Stomach (tissue), 4 donors: ENCODE data around the gene SPRR2B.

Source experiments
- POLR2A ChIP-seq, 4 donors: fragments of 450-650 bp; IDR thresholded peaks; one replicate each; pipeline ENCODE4 v1.6.1; 2016; ENCODE audit warnings: antibody characterized with exemption in 4 of 4, control low read depth in 2 of 4, mild to moderate bottlenecking in 1 of 4, moderate library complexity in 1 of 4
- POLR2AphosphoS5 ChIP-seq, 3 donors: sonication (generic); formaldehyde crosslinking; IDR thresholded peaks; one replicate each; pipeline ENCODE4 v1.6.1; 2016; ENCODE audit warnings: antibody characterized with exemption in 3 of 3

- TF ChIP-seq POLR2AphosphoS5 (IDR thresholded peaks at IDR 0.05) (no peak), POLR2A (IDR thresholded peaks at IDR 0.05) (no peak)
Measured at GRCh38 chr1:153058826-153059784, 12.3 kb downstream of the SPRR2B start.
